HEK293T (cell line): ENCODE results near the gene ARFGEF3.

Source experiments
- BHLHE40 ChIP-seq: fragments of 450-650 bp; IDR thresholded peaks from 2 replicates; pipeline ENCODE4 v1.6.1; 2016; ENCODE audit warnings: mild to moderate bottlenecking, moderate library complexity, borderline replicate concordance
- ELF4 ChIP-seq: fragments of 450-650 bp; IDR thresholded peaks from 2 replicates; pipeline ENCODE4 v1.6.1; 2017; ENCODE audit warnings: antibody characterized with exemption
- FOXK2 ChIP-seq: fragments of 450-650 bp; IDR thresholded peaks from 2 replicates; pipeline ENCODE4 v1.6.1; 2016; ENCODE audit warnings: mild to moderate bottlenecking
- FOXM1 ChIP-seq: fragments of 450-650 bp; IDR thresholded peaks from 2 replicates; pipeline ENCODE4 v1.6.1; 2017; ENCODE audit warnings: mild to moderate bottlenecking, borderline replicate concordance
- HDGF ChIP-seq: fragments of 450-650 bp; IDR thresholded peaks from 2 replicates; pipeline ENCODE4 v1.6.1; 2017; ENCODE audit warnings: antibody characterized with exemption, borderline replicate concordance
- LEF1 ChIP-seq: fragments of 450-650 bp; IDR thresholded peaks from 2 replicates; pipeline ENCODE4 v1.6.1; 2017; ENCODE audit warnings: mild to moderate bottlenecking, borderline replicate concordance
- NFRKB ChIP-seq: fragments of 450-650 bp; IDR thresholded peaks from 2 replicates; pipeline ENCODE4 v1.6.1; 2016; ENCODE audit warnings: mild to moderate bottlenecking, moderate library complexity
- SP1 ChIP-seq: fragments of 450-650 bp; IDR thresholded peaks from 2 replicates; pipeline ENCODE4 v1.6.1; 2017
- SUZ12 ChIP-seq: fragments of 450-650 bp; IDR thresholded peaks from 2 replicates; pipeline ENCODE4 v1.6.1; 2016; ENCODE audit warnings: mild to moderate bottlenecking
- TARDBP ChIP-seq: fragments of 450-650 bp; IDR thresholded peaks from 2 replicates; pipeline ENCODE4 v1.6.1; 2016
- ZNF384 ChIP-seq: fragments of 450-650 bp; IDR thresholded peaks from 2 replicates; pipeline ENCODE4 v1.6.1; 2016

GRCh38 chr6:138292482-138292881, 130.7 kb downstream of the ARFGEF3 start:
- TF ChIP-seq SUZ12, result no peak
- no peak for TF ChIP-seq LEF1
- TF ChIP-seq ZNF384, result no peak
- TF ChIP-seq FOXM1, result no peak
- no peak for TF ChIP-seq FOXK2
- no peak for TF ChIP-seq NFRKB
- no peak for TF ChIP-seq HDGF
- TF ChIP-seq SP1, result no peak
- TF ChIP-seq TARDBP, result no peak
- no peak for TF ChIP-seq BHLHE40
- no peak for TF ChIP-seq ELF4
